ENCODE measurements around the gene DAND5. TPM values are rescaled to one million over a fixed set of nuclear protein-coding genes. Genes with fewer than 3 reads are reported as not detected.

The DAND5 gene
- total and polyA plus RNA-seq, 12 donors, result 0.71 to 14.4 (median 9.7) TPM

- peak within 1 kb of the TSS in 9 of 10 donors; percentile 79 to 90 (median 87) for H3K27ac ChIP-seq
- H3K4me3 ChIP-seq, result peak within 1 kb of the TSS; percentile 57 to 100 (median 86)
- peaks cover 0 to 38% (median 17%) of the 10 kb centered on the region in 9 donors for H3K4me1 ChIP-seq
- TF ChIP-seq CTCF (IDR thresholded peaks at IDR 0.05), result no peak
- H3K9me3 ChIP-seq, result no peaks in the 10 kb centered on the region
- intact Hi-C loops (cut with DNase I), result no loop called here
- H3K36me3 ChIP-seq, result peaks cover 0 to 32% (median 14%) of the 10 kb centered on the region in 9 donors
- ATAC-seq, result peak; percentile 81 to 86 (median 84)
- 2% methylated on average over 50 to 51 of the region's 51 CpGs for WGBS, 2 donors
- no peaks in the 10 kb centered on the region for H3K27me3 ChIP-seq
- peak; percentile 92 to 94 for DNase-seq
Measured at GRCh38 chr19:12933287-12934072, 35.9 kb upstream of the DAND5 start, which contains the start of gene FARSA. FARSA (minus strand) TSS chr19:12933711; CDS start chr19:12933696, 15 bp downstream.

DNA sequence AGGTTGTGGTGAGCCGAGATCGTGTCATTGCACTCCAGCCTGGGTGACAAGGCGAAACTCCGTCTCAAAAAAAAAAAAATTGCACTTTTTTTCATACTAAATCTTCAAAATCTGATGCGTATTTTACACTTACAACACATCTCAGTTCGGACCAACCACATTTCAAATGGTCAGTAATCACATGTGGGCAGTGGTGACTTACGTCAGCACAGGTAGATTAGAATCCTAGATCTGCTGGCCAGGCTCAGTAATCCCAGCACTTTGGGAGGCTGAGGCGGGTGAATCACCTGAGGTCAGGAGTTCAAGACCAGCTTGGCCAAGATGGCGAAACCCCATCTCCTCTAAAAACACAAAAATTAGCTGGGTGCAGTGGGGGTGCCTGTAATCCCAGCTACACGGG, 34.3 kb upstream of the DAND5 start:
- peaks cover under 1 to 46% (median 27%) of the 10 kb centered on the region in 9 donors for H3K4me1 ChIP-seq
- TF ChIP-seq CTCF (IDR thresholded peaks at IDR 0.05), result no peak
- no peak for DNase-seq
- intact Hi-C loops (cut with DNase I), result no loop called here
- no peak overlapping the region for H3K4me3 ChIP-seq
- 93 to 94% methylated on average over 10 of the region's 10 CpGs for WGBS, 2 donors
- H3K27me3 ChIP-seq, result no peaks in the 10 kb centered on the region
- H3K27ac ChIP-seq, result no peak overlapping the region
- ATAC-seq, result no peak
- peaks cover 0 to 27% (median 4%) of the 10 kb centered on the region in 9 donors for H3K36me3 ChIP-seq
- no peaks in the 10 kb centered on the region for H3K9me3 ChIP-seq

GRCh38 chr19:12936582-12936981, 32.8 kb upstream of the DAND5 start:
- Histone ChIP-seq H3K27me3 (no peaks in the 10 kb centered on the region), H3K9me3 (no peaks in the 10 kb centered on the region), H3K36me3 (peaks cover 0 to 27% (median 17%) of the 10 kb centered on the region in 9 donors), H3K4me1 (peaks cover 4 to 60% (median 41%) of the 10 kb centered on the region in 9 donors), H3K27ac (peak overlapping the region in 1 of 10 donors; percentile 97), H3K4me3 (no peak overlapping the region)
- no peak for DNase-seq
- no peak for ATAC-seq
- no peak for TF ChIP-seq CTCF (IDR thresholded peaks at IDR 0.05)
- WGBS, 2 donors, result 78 to 83% methylated on average over 7 of the region's 7 CpGs
- intact Hi-C loops (cut with DNase I), result no loop called here

GRCh38 chr19:12937093-12937926, 32.1 kb upstream of the DAND5 start:
- peaks cover 4 to 60% (median 39%) of the 10 kb centered on the region in 9 donors for H3K4me1 ChIP-seq
- peak overlapping the region in 7 of 10 donors; percentile 2 to 97 (median 55) for H3K27ac ChIP-seq
- H3K4me3 ChIP-seq, result peak overlapping the region in 9 of 10 donors; percentile 68 to 100 (median 99)
- intact Hi-C loops (cut with DNase I), result no loop called here
- no peak for TF ChIP-seq CTCF (IDR thresholded peaks at IDR 0.05)
- DNase-seq (no peak), ATAC-seq (no peak)
- H3K36me3 ChIP-seq, result peaks cover 0 to 33% (median 24%) of the 10 kb centered on the region in 9 donors
- no peaks in the 10 kb centered on the region for H3K27me3 ChIP-seq
- no peaks in the 10 kb centered on the region for H3K9me3 ChIP-seq
- WGBS, 2 donors, result 24 to 27% methylated on average over 23 of the region's 23 CpGs
